A172 (cell line): ENCODE measurements around the gene RIGI. TPM values are rescaled to one million over a fixed set of nuclear protein-coding genes. Genes with fewer than 3 reads are reported as not detected.
"Not testable (repeated sequence)": the region's sequence is repeated elsewhere in the genome, so short reads cannot be mapped to it uniquely, and the experiment has no call there.

Experiments used
- DNase-seq: peaks from one replicate; pipeline ENCODE4 v3.0.0-alpha.2; 2015; ENCODE audit warnings: low spot score
- total RNA-seq: library from RNA; depleted of rRNA; stranded (reverse); fragments of >200 nt; shearing (Covaris generic); gene quantifications from 2 replicates; pipeline ENCODE4 v1.2.3, GENCODE V29; 2014; rRNA removed

Gene RIGI
- total RNA-seq: 9.2 and 10.6 TPM in 2 replicates

GRCh38 chr9:32526041-32526706 lies at the start of gene RIGI:
RIGI (minus strand) TSS chr9:32526196; CDS start chr9:32526166, 30 bp downstream.
- DNase-seq: peak; percentile 87

DNA sequence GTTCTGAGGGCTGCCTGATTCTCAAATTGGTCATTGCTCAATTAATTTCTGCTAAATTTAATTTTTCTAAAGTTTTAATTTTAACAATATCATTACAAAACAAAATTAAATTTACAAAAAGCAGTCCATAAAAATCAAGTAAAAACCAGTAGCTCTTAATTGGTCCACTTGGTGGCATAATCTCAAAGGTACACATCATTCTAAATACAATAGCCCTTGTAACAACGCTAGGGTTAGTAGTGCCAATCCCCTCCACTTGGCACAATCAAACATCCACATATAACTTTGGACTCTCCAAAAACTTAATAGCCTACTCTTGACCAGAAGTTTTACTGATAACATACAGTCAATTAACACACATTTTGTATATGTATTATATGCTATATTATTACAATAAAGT lies 48.9 kb upstream of the RIGI start:
- no peak for DNase-seq

DNA sequence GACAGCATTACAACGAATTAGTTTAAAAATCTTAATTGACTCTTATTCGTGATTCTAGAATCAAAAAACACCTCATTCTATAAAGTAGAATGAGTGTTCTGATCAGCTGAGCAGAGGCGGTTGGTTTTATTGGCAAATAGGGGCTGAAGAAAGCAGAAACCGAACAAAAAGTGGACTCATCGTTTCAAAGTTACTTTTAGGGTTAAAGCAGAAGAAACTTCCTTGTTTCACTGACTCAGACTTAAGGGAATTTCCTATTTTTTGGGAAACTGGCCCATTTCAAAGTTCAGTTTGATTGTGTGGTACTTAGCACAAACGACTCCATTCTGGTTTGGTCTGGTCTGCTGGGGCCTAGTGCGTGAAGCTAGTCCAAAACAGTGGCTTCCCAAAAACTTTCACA lies 47.8 kb upstream of the RIGI start:
- DNase-seq: no peak

DNA sequence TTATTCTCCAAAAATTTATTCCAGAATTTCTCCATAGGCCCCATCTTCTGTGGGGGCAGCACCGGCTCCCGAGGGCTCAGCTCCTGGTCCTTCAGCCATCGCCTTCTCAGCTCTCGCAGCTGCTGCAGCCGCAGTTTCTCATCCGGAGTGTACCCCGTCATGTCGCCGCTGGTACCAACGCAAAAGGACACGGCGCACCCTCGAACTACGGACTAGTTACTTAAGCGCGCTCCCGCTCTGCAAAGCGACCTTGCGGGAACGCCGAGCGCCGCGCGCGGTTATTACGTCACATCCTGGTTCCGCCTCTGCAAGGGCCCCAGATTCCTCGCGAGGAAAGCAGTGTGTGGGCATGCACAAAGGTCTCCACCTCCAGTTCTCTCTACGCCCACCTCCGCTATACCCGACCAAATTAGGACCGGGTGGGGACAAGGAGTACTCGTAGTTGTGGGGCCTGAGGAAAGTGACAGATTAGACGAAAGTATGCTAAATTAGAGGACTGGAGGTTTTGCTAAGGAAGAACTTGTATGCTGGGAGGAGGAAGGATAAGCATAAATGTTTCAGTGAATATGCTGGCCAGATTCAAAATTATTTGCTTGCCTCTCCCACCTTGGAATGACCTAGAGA lies 47.0 kb upstream of the RIGI start, which contains the start of gene NDUFB6:
NDUFB6 (minus strand) TSS at position 260 of the 624 bp plus-strand sequence; CDS start at position 161, 99 bp downstream.
- DNase-seq: peak; percentile 83

- DNase-seq: peak; percentile 79
Measured at GRCh38 chr9:32571969-32572899, 46.2 kb upstream of the RIGI start.

- no peak for DNase-seq
Measured at GRCh38 chr9:32570262-32570661, 44.3 kb upstream of the RIGI start.

GRCh38 chr9:32566770-32567169 lies 40.8 kb upstream of the RIGI start:
- no peak for DNase-seq

DNA sequence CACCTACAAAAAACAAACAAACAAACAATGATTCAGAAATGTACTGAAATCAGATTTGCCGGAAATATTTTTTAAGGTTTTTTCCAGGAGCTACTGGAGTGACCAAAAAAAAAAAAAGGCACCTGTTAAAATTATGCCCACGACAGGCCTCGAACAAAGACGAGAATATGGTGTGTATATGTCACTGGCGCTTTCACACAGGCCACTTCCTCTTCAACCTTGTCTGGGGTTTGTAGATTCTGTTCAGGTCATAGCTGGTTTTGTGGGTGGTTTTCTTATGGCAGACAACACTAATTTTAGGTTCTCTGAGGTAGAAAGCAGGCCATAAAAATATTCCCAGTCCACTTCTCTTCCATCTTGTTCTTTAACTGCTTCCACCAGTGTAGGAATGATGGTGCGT lies 40.0 kb upstream of the RIGI start:
- no peak for DNase-seq

GRCh38 chr9:32558408-32558934 lies 32.5 kb upstream of the RIGI start:
- DNase-seq: no peak

- no peak for DNase-seq
Measured at GRCh38 chr9:32554591-32554990, 28.6 kb upstream of the RIGI start.

GRCh38 chr9:32554107-32554506 lies 28.1 kb upstream of the RIGI start:
- no peak for DNase-seq

GRCh38 chr9:32552172-32552872 lies 26.3 kb upstream of the RIGI start, which contains the start of the genes SMIM27 and TOPORS:
SMIM27 (plus strand) TSS chr9:32552327; CDS start chr9:32552435, 108 bp downstream.
TOPORS (minus strand) TSS chr9:32552586; CDS start chr9:32552436, 150 bp downstream.
- peak; percentile 81 for DNase-seq

DNA sequence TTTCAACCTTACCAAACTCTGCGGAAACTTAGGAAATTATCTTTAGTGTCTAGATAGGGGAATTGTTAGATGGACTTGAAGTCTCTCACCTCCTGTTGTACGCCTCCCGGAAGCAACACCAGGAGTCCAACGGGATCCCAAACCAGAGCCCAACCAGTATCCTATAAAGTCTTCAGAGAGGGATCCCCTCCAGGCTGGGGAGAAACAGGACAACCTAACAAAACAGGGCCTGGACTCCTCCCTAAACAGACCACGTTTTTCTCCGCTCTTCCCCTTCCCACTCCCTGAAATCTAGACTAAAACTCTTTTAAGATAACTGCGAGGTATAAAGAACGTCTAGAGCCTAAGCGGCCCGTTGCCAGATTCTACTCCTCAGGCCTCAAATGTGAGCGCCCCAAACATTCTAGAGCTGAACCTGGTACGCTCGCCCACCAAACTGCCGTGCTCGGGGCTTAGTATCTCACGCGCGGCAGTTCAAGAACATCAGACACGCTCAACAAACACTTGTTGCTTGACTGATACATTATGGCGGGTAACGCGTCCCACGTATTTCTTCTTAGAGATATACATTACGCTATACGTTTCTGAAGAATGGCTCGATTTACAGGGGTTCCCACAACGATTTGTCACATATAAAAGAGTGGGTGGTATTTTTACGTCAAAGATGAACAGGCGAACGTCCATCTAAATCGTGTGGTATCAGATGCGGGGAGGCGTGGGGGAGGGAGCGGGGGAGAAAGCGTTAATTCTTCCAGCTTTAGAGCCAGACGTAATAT lies 25.5 kb upstream of the RIGI start:
- peak; percentile 25 for DNase-seq

GRCh38 chr9:32550562-32551275 lies 24.7 kb upstream of the RIGI start:
- DNase-seq: peak; percentile 75

DNA sequence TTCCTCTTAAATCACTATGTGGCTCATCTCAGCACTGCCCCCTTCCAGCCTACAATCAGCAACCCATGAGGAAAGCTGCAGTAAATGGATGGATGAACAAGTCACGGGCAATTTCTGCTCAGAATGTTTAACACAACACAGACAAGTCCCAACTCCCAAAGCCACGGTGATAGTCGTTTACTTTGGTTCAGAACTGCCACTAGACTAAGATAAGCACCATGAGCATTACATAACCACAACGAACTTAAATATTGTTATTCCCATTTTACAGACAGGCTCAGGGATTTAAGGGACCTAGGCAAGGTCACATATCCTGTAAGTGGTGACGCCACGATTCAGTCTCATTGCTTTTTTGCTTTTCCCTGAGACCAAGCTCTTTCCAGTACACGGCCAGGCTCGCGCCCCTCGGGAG lies 24.2 kb upstream of the RIGI start:
- peak; percentile 4 for DNase-seq

DNA sequence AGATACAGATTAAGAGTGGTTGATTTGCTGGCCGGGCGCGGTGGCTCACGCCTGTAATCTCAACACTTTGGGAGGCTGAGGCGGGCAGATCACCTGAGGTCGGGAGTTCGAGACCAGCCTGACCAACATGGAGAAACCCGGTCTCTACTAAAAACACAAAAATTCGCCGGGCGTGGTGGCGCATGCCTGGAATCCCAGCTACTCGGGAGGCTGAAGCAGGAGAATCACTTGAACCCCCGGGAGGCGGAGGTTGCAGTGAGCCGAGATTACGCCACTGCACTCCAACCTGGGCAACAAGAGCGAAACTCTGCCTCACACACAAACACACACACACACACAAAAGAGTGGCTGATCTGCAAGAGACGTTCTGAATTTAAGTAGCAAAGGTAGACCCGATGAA lies 22.2 kb upstream of the RIGI start:
- not testable (repeated sequence) for DNase-seq

DNA sequence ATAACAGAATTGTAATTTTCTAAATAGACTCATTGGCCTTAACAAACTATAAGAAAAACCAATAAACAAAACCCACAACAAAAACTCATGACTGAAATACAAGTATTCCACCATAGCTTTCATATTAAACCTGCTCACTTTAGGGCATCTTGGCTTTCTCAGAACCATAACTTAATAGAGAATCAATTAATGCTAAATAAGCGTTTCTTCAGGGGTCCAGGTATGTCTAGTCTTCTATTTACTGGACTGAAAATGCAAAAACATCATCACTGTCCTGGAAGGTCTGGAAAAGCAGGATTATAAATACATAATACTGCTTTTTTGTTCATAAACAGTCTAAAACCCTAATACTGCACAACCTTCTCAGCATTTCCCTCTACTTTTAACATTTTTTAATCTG lies 19.9 kb upstream of the RIGI start:
- no peak for DNase-seq

DNA sequence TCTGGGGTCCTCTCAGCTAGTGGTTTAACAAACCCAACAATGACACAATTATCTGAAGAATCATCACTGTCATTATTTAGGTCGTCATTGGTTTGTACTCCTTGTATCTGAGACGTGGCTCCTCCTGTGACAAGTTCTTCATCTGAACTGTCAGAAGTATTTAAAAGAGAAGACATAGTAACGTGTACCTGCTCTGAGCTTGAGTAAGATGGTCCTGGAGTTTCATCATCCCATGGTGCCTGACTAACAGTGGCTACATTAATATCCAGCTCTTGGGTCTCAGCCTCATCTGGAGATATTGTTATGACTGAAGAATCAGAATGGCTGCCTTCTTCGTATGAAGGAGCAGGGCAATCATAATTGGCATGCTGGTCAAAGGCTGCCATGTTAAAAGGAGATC lies 17.1 kb upstream of the RIGI start:
- no peak for DNase-seq

GRCh38 chr9:32533816-32534215 lies 7.8 kb upstream of the RIGI start:
- no peak for DNase-seq

- no peak for DNase-seq
Measured at GRCh38 chr9:32533336-32533735, 7.3 kb upstream of the RIGI start.
